NCI-H774 (cell line): ENCODE measurements around the gene ACLY.
"Not testable (repeated sequence)": the region's sequence is repeated elsewhere in the genome, so short reads cannot be mapped to it uniquely, and the experiment has no call there.

Experiments
- DNase-seq: peaks from one replicate; lab custom pipeline; 2025; lab: John Stamatoyannopoulos, UW

The ACLY gene

GRCh38 chr17:41910701-41911391 lies 7.9 kb downstream of the ACLY start:
- no peak for DNase-seq

- DNase-seq: no peak
Observed at GRCh38 chr17:41909088-41909487, 9.7 kb downstream of the ACLY start.

GRCh38 chr17:41907633-41908539 lies 10.9 kb downstream of the ACLY start:
- DNase-seq: no peak

- DNase-seq: no peak
Observed at GRCh38 chr17:41907185-41907556, 11.6 kb downstream of the ACLY start.

- no peak for DNase-seq
Observed at GRCh38 chr17:41906465-41907184, 12.1 kb downstream of the ACLY start.

GRCh38 chr17:41905172-41905571 lies 13.6 kb downstream of the ACLY start:
- no peak for DNase-seq

GRCh38 chr17:41904242-41904841 lies 14.4 kb downstream of the ACLY start:
- no peak for DNase-seq

- no peak for DNase-seq
Observed at GRCh38 chr17:41901646-41902045, 17.1 kb downstream of the ACLY start.

- DNase-seq: no peak
Observed at GRCh38 chr17:41896726-41897125, 22.0 kb downstream of the ACLY start.

- DNase-seq: no peak
Observed at GRCh38 chr17:41895617-41896016, 23.1 kb downstream of the ACLY start.

GRCh38 chr17:41894791-41895331 lies 23.9 kb downstream of the ACLY start:
- no peak for DNase-seq

- DNase-seq: no peak
Observed at GRCh38 chr17:41893384-41893783, 25.4 kb downstream of the ACLY start.

- no peak for DNase-seq
Observed at GRCh38 chr17:41892021-41892376, 26.8 kb downstream of the ACLY start.

GRCh38 chr17:41891135-41892020 lies 27.4 kb downstream of the ACLY start:
- no peak for DNase-seq

GRCh38 chr17:41888332-41888965 lies 30.3 kb downstream of the ACLY start:
- no peak for DNase-seq

- no peak for DNase-seq
Observed at GRCh38 chr17:41885733-41886132, 33.0 kb downstream of the ACLY start.

GRCh38 chr17:41882756-41883155 lies 36.0 kb downstream of the ACLY start:
- DNase-seq: no peak

- DNase-seq: no peak
Observed at GRCh38 chr17:41880130-41880529, 38.6 kb downstream of the ACLY start.

GRCh38 chr17:41874293-41874670 lies 44.5 kb downstream of the ACLY start:
- not testable (repeated sequence) for DNase-seq

- no peak for DNase-seq
Observed at GRCh38 chr17:41873559-41874292, 45.0 kb downstream of the ACLY start.
